Upper lobe of left lung (tissue), 4 donors: ENCODE measurements around the gene SLC23A2.

Experiments used
- POLR2A ChIP-seq, 4 donors: fragments of 450-650 bp; IDR thresholded peaks; one replicate each; pipeline ENCODE4 v1.5.1; 2016 to 2017; ENCODE audit warnings: antibody characterized with exemption in 4 of 4, mild to moderate bottlenecking in 2 of 4
- POLR2AphosphoS5 ChIP-seq, 2 donors: sonication (generic); formaldehyde crosslinking; IDR thresholded peaks; one replicate each; pipeline ENCODE4 v1.5.1; 2017; ENCODE audit warnings: antibody characterized with exemption in 2 of 2
- TF ChIP-seq, protein P1 (sequence below), 6 experiments: fragments of 450-650 bp in 4 of 6; fragments of 200-600 bp in 2 of 6; sonication (generic) in 2 of 6; IDR thresholded peaks; one replicate each; pipeline ENCODE4 v1.5.1; 2016 to 2019; ENCODE audit warnings: antibody characterized with exemption in 6 of 6

GRCh38 chr20:4919047-4919704 lies 82.1 kb downstream of the SLC23A2 start:
- TF ChIP-seq, protein P1, sequence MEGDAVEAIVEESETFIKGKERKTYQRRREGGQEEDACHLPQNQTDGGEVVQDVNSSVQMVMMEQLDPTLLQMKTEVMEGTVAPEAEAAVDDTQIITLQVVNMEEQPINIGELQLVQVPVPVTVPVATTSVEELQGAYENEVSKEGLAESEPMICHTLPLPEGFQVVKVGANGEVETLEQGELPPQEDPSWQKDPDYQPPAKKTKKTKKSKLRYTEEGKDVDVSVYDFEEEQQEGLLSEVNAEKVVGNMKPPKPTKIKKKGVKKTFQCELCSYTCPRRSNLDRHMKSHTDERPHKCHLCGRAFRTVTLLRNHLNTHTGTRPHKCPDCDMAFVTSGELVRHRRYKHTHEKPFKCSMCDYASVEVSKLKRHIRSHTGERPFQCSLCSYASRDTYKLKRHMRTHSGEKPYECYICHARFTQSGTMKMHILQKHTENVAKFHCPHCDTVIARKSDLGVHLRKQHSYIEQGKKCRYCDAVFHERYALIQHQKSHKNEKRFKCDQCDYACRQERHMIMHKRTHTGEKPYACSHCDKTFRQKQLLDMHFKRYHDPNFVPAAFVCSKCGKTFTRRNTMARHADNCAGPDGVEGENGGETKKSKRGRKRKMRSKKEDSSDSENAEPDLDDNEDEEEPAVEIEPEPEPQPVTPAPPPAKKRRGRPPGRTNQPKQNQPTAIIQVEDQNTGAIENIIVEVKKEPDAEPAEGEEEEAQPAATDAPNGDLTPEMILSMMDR (IDR thresholded peaks at IDR 0.05), result no peak
- TF ChIP-seq POLR2A (IDR thresholded peaks at IDR 0.05) (no peak), POLR2AphosphoS5 (IDR thresholded peaks at IDR 0.05) (no peak)
